Ishikawa (cell line): Measurements from ENCODE around the gene ASIC3.

ENCODE experiments used
- CEBPB ChIP-seq: IDR thresholded peaks from 2 replicates; pipeline ENCODE4 v1.6.1; 2012
- CREB1 ChIP-seq: IDR thresholded peaks from 2 replicates; pipeline ENCODE4 v1.6.1; 2012; ENCODE audit warnings: low read depth
- EGR1 ChIP-seq: IDR thresholded peaks from 2 replicates; pipeline ENCODE4 v1.6.1; 2012
- EP300 ChIP-seq: IDR thresholded peaks from 2 replicates; pipeline ENCODE4 v1.6.1; 2012; ENCODE audit warnings: borderline replicate concordance
- TCF12 ChIP-seq: IDR thresholded peaks from 2 replicates; pipeline ENCODE4 v1.6.1; 2012; ENCODE audit warnings: low read depth
- YY1 ChIP-seq: IDR thresholded peaks from 2 replicates; pipeline ENCODE4 v1.6.1; 2012; ENCODE audit warnings: low read depth
- ZBTB7A ChIP-seq: IDR thresholded peaks from 2 replicates; pipeline ENCODE4 v1.6.1; 2012; ENCODE audit warnings: low read depth
- TF ChIP-seq, protein P1 (sequence below): IDR thresholded peaks from 2 replicates; pipeline ENCODE4 v1.6.1; 2012; ENCODE audit warnings: low read depth, mild to moderate bottlenecking
- TF ChIP-seq, protein P2 (sequence below): IDR thresholded peaks from 2 replicates; pipeline ENCODE4 v1.6.1; 2012

DNA sequence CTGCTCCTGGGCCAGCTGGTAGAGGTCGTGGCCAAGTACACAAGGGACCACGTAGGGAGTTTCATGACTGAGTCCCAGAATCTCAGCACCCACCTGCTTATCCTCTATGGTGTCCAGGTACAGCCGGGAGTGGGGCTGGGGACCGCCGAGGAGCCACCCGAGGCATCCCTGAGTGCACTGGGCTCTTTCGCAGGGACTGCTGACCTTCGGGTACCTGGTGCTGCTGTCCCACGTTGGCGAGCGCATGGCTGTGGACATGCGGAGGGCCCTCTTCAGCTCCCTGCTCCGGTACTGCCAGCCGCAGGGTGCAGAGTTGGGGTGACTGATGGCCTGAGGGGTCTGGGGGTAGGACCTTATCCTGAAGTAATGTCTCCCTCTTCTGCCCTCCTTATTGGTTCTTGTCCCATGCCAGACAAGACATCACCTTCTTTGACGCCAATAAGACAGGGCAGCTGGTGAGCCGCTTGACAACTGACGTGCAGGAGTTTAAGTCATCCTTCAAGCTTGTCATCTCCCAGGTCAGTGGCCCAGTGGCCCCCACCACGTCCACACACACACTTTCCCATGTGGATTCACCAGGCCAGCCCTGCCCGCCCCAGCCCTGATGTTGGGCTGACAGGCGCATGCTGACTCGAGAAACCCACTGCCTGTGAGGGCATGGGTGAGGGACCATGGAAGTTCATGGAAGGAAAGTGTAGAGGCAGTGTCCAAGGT, 13.9 kb upstream of the ASIC3 start:
- TF ChIP-seq CEBPB, result no peak
- no peak for TF ChIP-seq TCF12
- TF ChIP-seq EGR1, result no peak
- TF ChIP-seq ZBTB7A, result no peak
- no peak for TF ChIP-seq YY1
- TF ChIP-seq EP300, result no peak
- TF ChIP-seq, protein P1, sequence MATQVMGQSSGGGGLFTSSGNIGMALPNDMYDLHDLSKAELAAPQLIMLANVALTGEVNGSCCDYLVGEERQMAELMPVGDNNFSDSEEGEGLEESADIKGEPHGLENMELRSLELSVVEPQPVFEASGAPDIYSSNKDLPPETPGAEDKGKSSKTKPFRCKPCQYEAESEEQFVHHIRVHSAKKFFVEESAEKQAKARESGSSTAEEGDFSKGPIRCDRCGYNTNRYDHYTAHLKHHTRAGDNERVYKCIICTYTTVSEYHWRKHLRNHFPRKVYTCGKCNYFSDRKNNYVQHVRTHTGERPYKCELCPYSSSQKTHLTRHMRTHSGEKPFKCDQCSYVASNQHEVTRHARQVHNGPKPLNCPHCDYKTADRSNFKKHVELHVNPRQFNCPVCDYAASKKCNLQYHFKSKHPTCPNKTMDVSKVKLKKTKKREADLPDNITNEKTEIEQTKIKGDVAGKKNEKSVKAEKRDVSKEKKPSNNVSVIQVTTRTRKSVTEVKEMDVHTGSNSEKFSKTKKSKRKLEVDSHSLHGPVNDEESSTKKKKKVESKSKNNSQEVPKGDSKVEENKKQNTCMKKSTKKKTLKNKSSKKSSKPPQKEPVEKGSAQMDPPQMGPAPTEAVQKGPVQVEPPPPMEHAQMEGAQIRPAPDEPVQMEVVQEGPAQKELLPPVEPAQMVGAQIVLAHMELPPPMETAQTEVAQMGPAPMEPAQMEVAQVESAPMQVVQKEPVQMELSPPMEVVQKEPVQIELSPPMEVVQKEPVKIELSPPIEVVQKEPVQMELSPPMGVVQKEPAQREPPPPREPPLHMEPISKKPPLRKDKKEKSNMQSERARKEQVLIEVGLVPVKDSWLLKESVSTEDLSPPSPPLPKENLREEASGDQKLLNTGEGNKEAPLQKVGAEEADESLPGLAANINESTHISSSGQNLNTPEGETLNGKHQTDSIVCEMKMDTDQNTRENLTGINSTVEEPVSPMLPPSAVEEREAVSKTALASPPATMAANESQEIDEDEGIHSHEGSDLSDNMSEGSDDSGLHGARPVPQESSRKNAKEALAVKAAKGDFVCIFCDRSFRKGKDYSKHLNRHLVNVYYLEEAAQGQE, result no peak
- TF ChIP-seq CREB1, result no peak
- TF ChIP-seq, protein P2, sequence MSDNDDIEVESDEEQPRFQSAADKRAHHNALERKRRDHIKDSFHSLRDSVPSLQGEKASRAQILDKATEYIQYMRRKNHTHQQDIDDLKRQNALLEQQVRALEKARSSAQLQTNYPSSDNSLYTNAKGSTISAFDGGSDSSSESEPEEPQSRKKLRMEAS, result no peak
